MG63 (cell line): ENCODE results near the gene CRB2. TPM values are rescaled to one million over a fixed set of nuclear protein-coding genes. Genes with fewer than 3 reads are reported as not detected.

Experiments
- DNase-seq: peaks from one replicate; pipeline ENCODE4 v3.0.0-alpha.2; 2020
- H3K27me3 ChIP-seq: fragments of 250-450 bp; sonication (Bioruptor Pico); 2 replicates; pipeline ENCODE4 v1.5.1; 2020; ENCODE audit warnings: mild to moderate bottlenecking, moderate library complexity
- H3K36me3 ChIP-seq: fragments of 250-450 bp; sonication (Bioruptor Pico); 2 replicates; pipeline ENCODE4 v1.5.1; 2020; ENCODE audit warnings: mild to moderate bottlenecking, moderate library complexity
- H3K4me3 ChIP-seq: fragments of 250-450 bp; sonication (Bioruptor Pico); 2 replicates; pipeline ENCODE4 v1.5.1; 2020; ENCODE audit warnings: mild to moderate bottlenecking, moderate library complexity
- H3K9me3 ChIP-seq: fragments of 250-450 bp; sonication (Bioruptor Pico); 2 replicates; pipeline ENCODE4 v1.5.1; 2020; ENCODE audit warnings: mild to moderate bottlenecking, moderate library complexity
- total RNA-seq: library from RNA; depleted of rRNA; stranded (reverse); fragments of >200 nt; shearing (Covaris generic); gene quantifications from 2 replicates; pipeline ENCODE4 v1.2.3, GENCODE V29; 2014; ENCODE audit warnings: low replicate concordance

The CRB2 gene
- total RNA-seq, 1 experiment from 2014 or later, result not detected

DNA sequence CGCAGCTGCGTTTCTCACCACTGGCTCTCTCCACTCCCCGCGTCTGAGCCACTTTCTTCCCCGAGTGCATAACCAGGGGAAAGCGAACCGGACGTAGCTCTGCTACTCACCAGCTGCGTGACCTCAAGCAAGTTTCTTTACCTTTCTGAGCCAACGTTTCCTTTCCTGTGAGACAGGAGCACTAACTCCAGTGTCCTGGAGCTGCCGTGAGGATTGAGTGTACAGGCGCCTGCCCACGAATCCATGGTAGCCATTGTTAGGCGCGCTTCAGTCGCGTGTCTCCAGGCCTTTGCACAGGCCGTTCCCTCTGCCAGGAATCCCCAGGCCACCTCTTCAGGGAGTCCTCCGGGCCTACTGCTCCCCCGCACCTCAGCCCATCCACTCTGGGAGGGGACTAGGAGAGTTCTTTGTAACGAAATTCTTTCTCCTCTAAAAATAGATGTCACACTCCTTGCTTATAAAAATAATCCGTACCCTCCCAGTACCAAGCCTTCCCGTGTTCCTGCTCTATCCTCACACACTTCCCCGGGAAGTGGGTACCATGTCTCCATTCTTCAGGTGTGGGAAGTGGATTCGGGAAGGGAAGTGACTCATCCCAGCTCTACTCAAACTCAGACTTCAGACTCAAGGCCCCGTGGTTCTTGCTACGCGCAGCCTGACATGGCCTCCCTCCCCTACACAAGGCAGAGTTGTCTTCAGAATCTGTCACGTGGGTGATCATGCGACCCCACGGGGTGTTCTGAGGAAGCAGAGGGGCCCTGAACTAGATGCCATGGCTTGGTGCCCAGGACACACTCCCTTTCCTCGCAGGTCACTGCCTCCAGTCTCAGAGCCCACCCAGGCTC, 16.1 kb upstream of the CRB2 start:
- no peak for DNase-seq
- H3K36me3 ChIP-seq, result no peaks in the 10 kb centered on the region
- no peaks in the 10 kb centered on the region for H3K9me3 ChIP-seq
- no peak overlapping the region for H3K4me3 ChIP-seq
- no peaks in the 10 kb centered on the region for H3K27me3 ChIP-seq

DNA sequence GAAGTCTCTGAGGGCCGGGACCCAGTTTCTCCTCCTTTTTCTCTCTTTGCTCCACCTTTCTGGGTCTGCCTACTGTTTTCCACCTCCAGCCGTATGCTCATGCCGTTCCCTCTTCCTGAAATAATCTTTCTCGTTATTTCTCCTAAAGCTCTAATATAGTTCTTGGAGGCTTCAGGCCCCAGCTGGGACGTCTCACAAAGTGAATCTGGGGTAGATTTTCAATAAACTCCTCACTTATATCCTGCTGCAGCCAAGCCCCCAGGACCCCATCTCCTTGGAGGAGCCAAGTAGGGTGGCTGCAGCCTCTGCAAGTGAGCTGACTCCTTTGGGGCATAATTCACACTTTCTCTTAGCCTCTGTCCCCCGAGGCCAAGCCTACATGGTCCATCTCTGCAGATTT, 14.2 kb upstream of the CRB2 start:
- DNase-seq, result no peak
- Histone ChIP-seq H3K9me3 (no peaks in the 10 kb centered on the region), H3K36me3 (no peaks in the 10 kb centered on the region), H3K4me3 (no peak overlapping the region), H3K27me3 (no peaks in the 10 kb centered on the region)

DNA sequence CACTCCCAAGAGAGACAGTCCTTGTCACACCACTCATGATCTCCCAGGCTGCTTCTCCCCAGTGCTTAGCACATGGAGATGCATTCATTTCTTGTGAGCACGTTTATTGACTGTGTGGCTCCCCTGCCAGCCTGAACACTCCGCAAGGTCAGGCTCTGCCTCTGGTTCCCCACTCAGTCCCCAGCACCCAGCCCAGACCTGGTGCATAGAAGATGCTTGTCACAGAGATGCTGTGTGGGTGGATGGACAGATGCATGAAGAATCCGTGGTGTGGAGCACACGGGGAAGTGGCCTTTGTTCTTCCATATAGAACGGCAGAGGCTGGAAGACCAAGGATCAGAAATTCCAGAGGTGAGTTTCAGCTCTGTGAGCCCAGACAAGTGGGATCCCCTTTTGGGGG, 13.8 kb upstream of the CRB2 start:
- Histone ChIP-seq H3K27me3 (no peaks in the 10 kb centered on the region), H3K36me3 (no peaks in the 10 kb centered on the region), H3K4me3 (no peak overlapping the region), H3K9me3 (no peaks in the 10 kb centered on the region)
- DNase-seq, result no peak

DNA sequence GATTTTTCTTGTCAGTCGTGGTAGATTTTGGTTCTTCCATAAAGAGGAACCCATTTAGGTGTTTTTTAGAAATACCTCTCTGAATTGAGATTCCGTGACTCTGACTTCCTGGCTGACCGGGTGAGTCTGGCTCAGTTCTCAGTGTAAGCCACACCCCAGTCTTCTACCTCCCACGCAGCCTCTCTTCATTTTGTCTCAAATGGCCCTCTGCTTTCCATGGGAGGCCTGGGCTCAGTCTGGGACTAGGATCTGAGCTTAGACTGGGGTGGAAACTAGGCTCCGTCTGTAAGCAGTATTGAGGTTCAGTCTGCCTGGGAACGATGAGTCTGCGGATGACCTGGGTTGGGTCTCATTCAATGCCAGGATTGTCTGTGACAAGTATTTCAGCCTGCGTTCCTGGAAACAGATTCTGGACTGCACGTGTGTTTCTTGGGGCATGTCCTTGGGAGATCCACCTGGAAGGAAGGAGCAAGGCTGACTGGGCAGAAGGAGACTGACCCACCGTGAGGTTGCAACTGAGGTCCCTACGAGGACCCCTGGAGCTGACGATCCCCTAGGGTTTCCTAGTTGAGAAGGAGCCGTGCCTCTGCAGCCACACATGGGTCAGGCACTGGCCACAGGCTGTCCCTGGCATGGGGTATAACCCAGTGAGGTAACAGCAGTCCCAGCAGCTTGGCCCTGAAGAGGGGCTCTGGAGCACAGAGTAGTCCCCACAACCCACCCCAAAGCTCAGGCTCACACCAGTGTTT, 12.4 kb upstream of the CRB2 start:
- Histone ChIP-seq H3K36me3 (no peaks in the 10 kb centered on the region), H3K4me3 (no peak overlapping the region), H3K27me3 (no peaks in the 10 kb centered on the region), H3K9me3 (no peaks in the 10 kb centered on the region)
- no peak for DNase-seq

- Histone ChIP-seq H3K9me3 (no peaks in the 10 kb centered on the region), H3K27me3 (no peaks in the 10 kb centered on the region), H3K4me3 (no peak overlapping the region), H3K36me3 (no peaks in the 10 kb centered on the region)
- no peak for DNase-seq
Measured at GRCh38 chr9:123344192-123344949, 11.6 kb upstream of the CRB2 start.

- H3K36me3 ChIP-seq, result no peaks in the 10 kb centered on the region
- no peak for DNase-seq
- H3K27me3 ChIP-seq, result no peaks in the 10 kb centered on the region
- no peak overlapping the region for H3K4me3 ChIP-seq
- H3K9me3 ChIP-seq, result no peaks in the 10 kb centered on the region
Measured at GRCh38 chr9:123345567-123345955, 10.4 kb upstream of the CRB2 start.

DNA sequence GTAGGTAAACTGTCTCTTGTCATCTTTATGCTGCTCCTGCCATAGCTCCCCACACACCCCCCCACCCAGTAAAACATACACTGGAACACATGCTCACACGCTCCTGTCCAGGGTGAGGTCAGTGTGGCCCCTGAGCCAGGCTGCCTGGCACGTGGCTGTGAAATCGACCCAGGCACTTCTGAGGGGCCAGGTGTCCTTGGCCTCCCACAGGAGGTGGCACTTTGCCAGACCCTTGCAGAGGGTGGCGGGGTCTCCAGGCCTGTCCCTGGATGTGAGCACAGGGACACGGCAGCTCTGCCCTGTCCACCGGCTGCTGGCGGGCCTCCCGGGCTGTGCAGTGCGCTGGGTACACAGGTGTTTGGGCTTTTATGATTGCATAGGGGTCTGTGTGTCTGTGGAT, 10.0 kb upstream of the CRB2 start:
- Histone ChIP-seq H3K27me3 (no peaks in the 10 kb centered on the region), H3K36me3 (no peaks in the 10 kb centered on the region), H3K9me3 (no peaks in the 10 kb centered on the region), H3K4me3 (no peak overlapping the region)
- no peak for DNase-seq

GRCh38 chr9:123346826-123347225, 9.2 kb upstream of the CRB2 start:
- Histone ChIP-seq H3K9me3 (no peaks in the 10 kb centered on the region), H3K36me3 (no peaks in the 10 kb centered on the region), H3K4me3 (no peak overlapping the region), H3K27me3 (no peaks in the 10 kb centered on the region)
- no peak for DNase-seq

- no peaks in the 10 kb centered on the region for H3K9me3 ChIP-seq
- H3K27me3 ChIP-seq, result no peaks in the 10 kb centered on the region
- H3K36me3 ChIP-seq, result no peaks in the 10 kb centered on the region
- no peak overlapping the region for H3K4me3 ChIP-seq
- DNase-seq, result no peak
Measured at GRCh38 chr9:123347289-123348060, 8.5 kb upstream of the CRB2 start.

DNA sequence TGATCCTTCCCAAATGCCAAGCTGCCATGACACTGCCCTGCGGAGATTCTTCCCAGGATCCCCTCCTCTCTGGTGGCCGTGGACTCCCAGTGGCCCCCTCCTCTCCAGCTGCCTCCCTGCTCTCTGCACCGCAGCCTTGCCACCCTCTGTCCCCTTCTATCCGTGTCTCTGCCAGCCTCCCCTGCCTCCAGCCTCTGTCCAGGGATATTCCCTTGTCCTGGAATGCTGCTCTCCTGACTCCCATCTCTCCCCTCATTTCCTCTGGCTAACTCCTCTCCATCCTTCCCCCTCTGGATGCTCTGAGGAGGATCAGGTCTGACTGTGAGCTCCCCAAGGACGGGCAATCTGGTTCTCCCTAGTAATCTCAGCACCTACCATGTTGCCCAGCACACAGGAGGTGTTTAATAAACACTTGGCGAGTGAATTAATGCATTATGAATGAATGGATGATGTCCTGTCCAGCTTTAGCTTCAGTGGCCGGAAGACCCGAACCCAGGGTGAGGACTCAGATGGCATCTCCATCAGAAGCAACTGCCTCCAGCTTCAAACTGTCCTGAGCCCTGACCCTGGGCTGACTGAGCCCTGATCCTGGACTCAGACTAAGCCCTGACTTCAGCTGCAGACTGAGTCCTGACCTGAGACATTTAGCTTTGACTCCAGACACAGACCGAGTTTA, 7.5 kb upstream of the CRB2 start:
- Histone ChIP-seq H3K4me3 (no peak overlapping the region), H3K36me3 (no peaks in the 10 kb centered on the region), H3K9me3 (no peaks in the 10 kb centered on the region), H3K27me3 (no peaks in the 10 kb centered on the region)
- no peak for DNase-seq

DNA sequence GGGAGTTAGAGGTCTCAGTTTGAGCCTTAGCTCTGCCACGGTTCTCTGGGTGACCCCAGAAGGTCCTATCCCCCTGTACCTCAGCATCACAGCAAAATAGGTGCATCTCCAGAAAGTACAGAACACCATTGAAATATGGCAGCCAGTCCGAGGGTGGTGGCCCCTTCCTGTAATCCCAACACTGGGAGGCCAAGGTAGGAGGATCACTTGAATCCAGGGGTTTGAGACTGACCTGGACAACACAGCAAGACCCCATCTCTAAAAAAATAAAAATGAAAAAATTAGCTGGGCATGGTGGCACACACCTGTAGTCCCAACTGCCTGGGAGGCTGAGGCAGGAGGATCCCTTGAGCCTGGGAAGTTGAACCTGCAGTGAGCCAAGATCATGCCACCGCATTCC, 7.0 kb upstream of the CRB2 start:
- no peaks in the 10 kb centered on the region for H3K9me3 ChIP-seq
- no peak for DNase-seq
- no peaks in the 10 kb centered on the region for H3K36me3 ChIP-seq
- no peak overlapping the region for H3K4me3 ChIP-seq
- H3K27me3 ChIP-seq, result no peaks in the 10 kb centered on the region

GRCh38 chr9:123349691-123350480, 6.1 kb upstream of the CRB2 start:
- DNase-seq, result peak; percentile 40
- Histone ChIP-seq H3K9me3 (no peaks in the 10 kb centered on the region), H3K27me3 (no peaks in the 10 kb centered on the region), H3K4me3 (no peak overlapping the region), H3K36me3 (no peaks in the 10 kb centered on the region)

GRCh38 chr9:123350590-123351310, 5.2 kb upstream of the CRB2 start:
- DNase-seq, result no peak
- no peaks in the 10 kb centered on the region for H3K9me3 ChIP-seq
- no peaks in the 10 kb centered on the region for H3K27me3 ChIP-seq
- no peaks in the 10 kb centered on the region for H3K36me3 ChIP-seq
- H3K4me3 ChIP-seq, result no peak overlapping the region

GRCh38 chr9:123353041-123353440, 3.0 kb upstream of the CRB2 start:
- Histone ChIP-seq H3K4me3 (no peak overlapping the region), H3K36me3 (no peaks in the 10 kb centered on the region), H3K27me3 (no peaks in the 10 kb centered on the region), H3K9me3 (no peaks in the 10 kb centered on the region)
- DNase-seq, result no peak

DNA sequence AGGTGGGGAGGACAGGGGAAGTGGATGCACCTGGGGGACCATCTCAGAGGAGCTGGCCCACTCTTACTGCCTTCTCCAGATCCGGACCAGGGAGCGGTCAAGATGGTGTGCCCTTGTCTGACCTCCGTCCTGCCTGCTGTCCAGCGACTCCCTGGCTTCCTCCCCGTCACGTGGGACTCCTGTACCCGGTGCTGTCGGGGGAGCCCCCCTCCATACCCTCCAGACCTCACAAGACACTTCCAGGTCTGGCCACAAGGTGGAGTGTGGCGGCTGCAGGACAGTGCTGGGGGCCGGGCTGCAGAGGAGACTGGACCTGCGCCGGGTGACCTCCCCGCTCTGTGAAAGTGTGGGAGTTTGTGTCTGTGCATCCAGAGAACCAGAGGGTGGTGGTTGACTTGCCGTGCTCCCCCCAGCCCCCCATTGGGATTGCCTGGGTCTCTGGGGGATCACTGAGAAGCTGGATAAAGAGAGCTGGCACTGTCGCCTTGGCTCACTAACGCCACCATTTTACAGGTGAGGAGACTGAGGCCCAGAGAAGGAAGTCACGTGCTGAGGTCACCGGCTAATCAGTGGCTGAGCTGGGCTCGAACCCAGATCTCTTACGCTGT, 1.9 kb upstream of the CRB2 start:
- no peaks in the 10 kb centered on the region for H3K27me3 ChIP-seq
- H3K36me3 ChIP-seq, result no peaks in the 10 kb centered on the region
- H3K9me3 ChIP-seq, result no peaks in the 10 kb centered on the region
- peak; percentile 68 for DNase-seq
- H3K4me3 ChIP-seq, result no peak overlapping the region
